Fibroblast of lung (primary cell): Measurements from ENCODE around the gene ZNF804B. TPM values are rescaled to one million over a fixed set of nuclear protein-coding genes. Genes with fewer than 3 reads are reported as not detected.

ENCODE experiments used
- DNase-seq, 2 donors: peaks; one replicate each; pipeline versions ENCODE4 v3.0.0 to v3.0.0-alpha.2; 2010; ENCODE audit warnings: low read depth in 2 of 2
- H2AFZ ChIP-seq: 2 replicates; pipeline ENCODE4 v1.5.1; 2012; ENCODE audit warnings: low read length, control low read depth, inconsistent platforms
- H3K27ac ChIP-seq: 2 replicates; pipeline ENCODE4 v1.5.1; 2011; ENCODE audit warnings: low read length, control low read depth; ENCODE audit not compliant: insufficient read depth
- H3K27me3 ChIP-seq: 2 replicates; pipeline ENCODE4 v1.5.1; 2011; ENCODE audit warnings: mild to moderate bottlenecking, low read length; ENCODE audit not compliant: control insufficient read depth, insufficient read depth
- H3K36me3 ChIP-seq: 2 replicates; pipeline ENCODE4 v1.5.1; 2011; ENCODE audit warnings: low read length; ENCODE audit not compliant: control insufficient read depth, insufficient read depth
- H3K4me1 ChIP-seq: 2 replicates; pipeline ENCODE4 v1.5.1; 2011; ENCODE audit warnings: low read length; ENCODE audit not compliant: control insufficient read depth, insufficient read depth; ENCODE audit errors: extremely low read depth
- H3K4me2 ChIP-seq: 2 replicates; pipeline ENCODE4 v1.5.1; 2011; ENCODE audit warnings: low read length, control low read depth; ENCODE audit not compliant: insufficient read depth; ENCODE audit errors: extremely low read depth
- H3K4me3 ChIP-seq, 4 experiments: fragments of 200-600 bp in 1 of 4; sonication (generic) in 1 of 4; replicated peaks in 1 of 4; 2 replicates each; pipeline ENCODE4 v1.5.1; 2011 to 2016; ENCODE audit warnings: low read length in 4 of 4, low read depth in 3 of 4, mild to moderate bottlenecking in 3 of 4, control low read depth in 2 of 4, inconsistent platforms in 1 of 4, mixed read lengths in 1 of 4; ENCODE audit not compliant: insufficient read depth in 1 of 4; ENCODE audit errors: control extremely low read depth in 1 of 4
- H3K79me2 ChIP-seq: 2 replicates; pipeline ENCODE4 v1.5.1; 2012; ENCODE audit warnings: mild to moderate bottlenecking, low read length, inconsistent platforms; ENCODE audit not compliant: control insufficient read depth, insufficient read depth
- H3K9ac ChIP-seq: 2 replicates; pipeline ENCODE4 v1.5.1; 2011; ENCODE audit warnings: mild to moderate bottlenecking, low read length, control low read depth; ENCODE audit not compliant: insufficient read depth
- H3K9me3 ChIP-seq: 2 replicates; pipeline ENCODE4 v1.5.1; 2012; ENCODE audit warnings: low read depth, low read length; ENCODE audit not compliant: control insufficient read depth, insufficient read depth
- H4K20me1 ChIP-seq: 2 replicates; pipeline ENCODE4 v1.5.1; 2011; ENCODE audit warnings: low read length; ENCODE audit not compliant: control insufficient read depth, insufficient read depth; ENCODE audit errors: extremely low read depth
- EZH2 ChIP-seq: IDR thresholded peaks from 2 replicates; pipeline ENCODE4 v1.5.1; 2012; ENCODE audit warnings: low read length, control low read depth, mild to moderate bottlenecking; ENCODE audit errors: missing control alignments
- polyA plus RNA-seq, 2 donors: library from polyadenylated mRNA; depleted of rRNA in 1 of 2; stranded (reverse) in 1 of 2; unstranded in 1 of 2; fragments of >200 nt; gene quantifications; 2 replicates each; pipeline ENCODE4 v1.2.1, GENCODE V29; 2011 to 2012; ENCODE audit warnings: missing spikeins in 1 of 2
- total RNA-seq: library from RNA; depleted of rRNA; stranded (reverse); fragments of >200 nt; gene quantifications from 2 replicates; pipeline ENCODE4 v1.2.1, GENCODE V29; 2014
- TF ChIP-seq, protein P1 (sequence below), 2 donors: IDR thresholded peaks in 1 of 2; conservative IDR thresholded peaks in 1 of 2; 1 replicate in 1 of 2; 2 replicates in 1 of 2; pipeline ENCODE4 v1.5.1; 2011 to 2012; ENCODE audit warnings: low read length in 2 of 2, control low read depth in 1 of 2, inconsistent platforms in 1 of 2, low read depth in 1 of 2, mild to moderate bottlenecking in 1 of 2

Gene ZNF804B
- total and polyA plus RNA-seq, 2 donors (not counting 1 experiment from before 2014, with no cell fraction given), result not detected

DNA sequence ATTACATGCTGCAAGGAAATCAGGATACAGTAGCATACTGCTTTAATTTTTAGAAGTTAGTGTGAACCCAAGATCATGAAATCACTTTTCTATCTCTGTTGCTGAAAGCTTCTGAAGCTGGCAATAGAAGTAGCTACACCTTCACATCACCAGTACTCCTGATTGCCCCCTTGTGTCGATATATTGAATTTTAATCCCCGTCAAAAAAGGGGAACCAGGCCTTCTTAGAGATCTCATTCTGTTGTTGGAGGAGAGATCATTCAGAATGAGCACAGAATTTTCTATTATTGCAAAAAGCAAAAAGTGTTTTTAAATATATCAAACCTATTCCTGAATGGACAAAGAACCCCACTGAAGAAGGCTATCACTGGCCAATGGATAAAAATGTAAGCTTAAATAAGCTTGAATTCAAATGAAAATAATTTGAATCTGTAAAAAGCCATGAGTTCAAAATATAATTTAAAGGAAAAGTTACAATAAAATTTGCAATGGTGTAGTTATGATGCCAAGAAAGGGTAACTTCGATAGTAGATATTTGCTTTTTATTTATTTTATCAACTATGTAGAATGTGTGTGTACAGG, 75.7 kb downstream of the ZNF804B start:
- Histone ChIP-seq H3K27ac (no peak overlapping the region), H3K9ac (no peak overlapping the region), H3K4me1 (no peaks in the 10 kb centered on the region), H3K79me2 (no peaks in the 10 kb centered on the region), H3K4me3 (no peak overlapping the region), H3K9me3 (no peaks in the 10 kb centered on the region), H3K36me3 (no peaks in the 10 kb centered on the region), H3K4me2 (no peak overlapping the region), H4K20me1 (no peaks in the 10 kb centered on the region), H3K27me3 (no peaks in the 10 kb centered on the region), H2AFZ (no peak overlapping the region)
- no peak for TF ChIP-seq EZH2
- TF ChIP-seq, protein P1, sequence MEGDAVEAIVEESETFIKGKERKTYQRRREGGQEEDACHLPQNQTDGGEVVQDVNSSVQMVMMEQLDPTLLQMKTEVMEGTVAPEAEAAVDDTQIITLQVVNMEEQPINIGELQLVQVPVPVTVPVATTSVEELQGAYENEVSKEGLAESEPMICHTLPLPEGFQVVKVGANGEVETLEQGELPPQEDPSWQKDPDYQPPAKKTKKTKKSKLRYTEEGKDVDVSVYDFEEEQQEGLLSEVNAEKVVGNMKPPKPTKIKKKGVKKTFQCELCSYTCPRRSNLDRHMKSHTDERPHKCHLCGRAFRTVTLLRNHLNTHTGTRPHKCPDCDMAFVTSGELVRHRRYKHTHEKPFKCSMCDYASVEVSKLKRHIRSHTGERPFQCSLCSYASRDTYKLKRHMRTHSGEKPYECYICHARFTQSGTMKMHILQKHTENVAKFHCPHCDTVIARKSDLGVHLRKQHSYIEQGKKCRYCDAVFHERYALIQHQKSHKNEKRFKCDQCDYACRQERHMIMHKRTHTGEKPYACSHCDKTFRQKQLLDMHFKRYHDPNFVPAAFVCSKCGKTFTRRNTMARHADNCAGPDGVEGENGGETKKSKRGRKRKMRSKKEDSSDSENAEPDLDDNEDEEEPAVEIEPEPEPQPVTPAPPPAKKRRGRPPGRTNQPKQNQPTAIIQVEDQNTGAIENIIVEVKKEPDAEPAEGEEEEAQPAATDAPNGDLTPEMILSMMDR (conservative IDR thresholded peaks at IDR 0.05 in 1 of 2, IDR thresholded peaks at IDR 0.05 in 1 of 2; ENCODE audit: low read depth in 1 of 2, low read length in 2 of 2), result peak in 1 of 2 donors; percentile 27
- peak in 1 of 2 donors; percentile 2 for DNase-seq

DNA sequence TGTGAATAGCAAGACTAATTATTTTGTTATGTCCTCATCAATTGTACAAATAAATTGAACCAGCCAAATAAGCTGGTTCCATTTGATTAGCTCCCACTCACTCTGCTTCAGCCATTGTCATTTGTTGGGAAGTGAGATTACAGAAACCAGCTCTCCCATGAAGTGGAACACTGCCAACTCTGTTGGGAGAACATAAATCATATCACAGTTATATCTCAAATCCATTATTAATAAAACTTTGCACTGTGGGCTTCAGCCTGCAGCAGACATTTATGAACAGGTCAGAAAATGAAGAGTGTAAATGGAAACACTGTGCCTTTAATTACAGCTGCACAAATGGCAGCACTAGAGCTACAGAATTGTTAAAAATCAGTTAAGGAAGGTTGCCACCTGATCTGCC, 82.7 kb downstream of the ZNF804B start:
- Histone ChIP-seq H3K9me3 (no peaks in the 10 kb centered on the region), H3K4me3 (no peak overlapping the region), H3K4me1 (no peaks in the 10 kb centered on the region), H2AFZ (no peak overlapping the region), H3K27ac (no peak overlapping the region), H3K79me2 (no peaks in the 10 kb centered on the region), H3K27me3 (no peaks in the 10 kb centered on the region), H3K4me2 (no peak overlapping the region), H3K36me3 (no peaks in the 10 kb centered on the region), H3K9ac (no peak overlapping the region), H4K20me1 (no peaks in the 10 kb centered on the region)
- no peak for TF ChIP-seq EZH2
- TF ChIP-seq, protein P1 (conservative IDR thresholded peaks at IDR 0.05 in 1 of 2, IDR thresholded peaks at IDR 0.05 in 1 of 2; ENCODE audit: low read depth in 1 of 2, low read length in 2 of 2), result no peak
- no peak for DNase-seq

DNA sequence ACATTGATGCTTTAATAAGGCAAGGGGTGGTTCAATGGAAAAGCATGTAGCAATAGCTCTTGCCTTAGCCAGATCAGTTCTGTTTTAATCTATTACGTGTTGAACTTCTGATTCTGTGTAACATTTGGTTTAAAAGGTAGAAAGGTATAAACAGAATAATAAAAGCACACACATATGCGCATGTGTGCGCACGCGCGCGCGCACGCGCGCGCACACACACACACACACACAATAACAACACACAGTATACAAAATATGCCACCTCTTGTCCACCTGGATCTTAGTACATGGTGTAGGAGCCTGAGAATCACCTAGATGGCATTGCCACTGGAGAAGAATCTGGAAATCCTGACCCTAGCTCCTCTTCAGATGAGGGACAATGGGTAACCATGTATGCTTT, 85.6 kb downstream of the ZNF804B start:
- H3K79me2 ChIP-seq, result no peaks in the 10 kb centered on the region
- H3K9ac ChIP-seq, result no peak overlapping the region
- no peaks in the 10 kb centered on the region for H3K36me3 ChIP-seq
- H3K9me3 ChIP-seq, result no peaks in the 10 kb centered on the region
- no peaks in the 10 kb centered on the region for H3K27me3 ChIP-seq
- H3K27ac ChIP-seq, result no peak overlapping the region
- no peak for TF ChIP-seq EZH2
- TF ChIP-seq, protein P1 (conservative IDR thresholded peaks at IDR 0.05 in 1 of 2, IDR thresholded peaks at IDR 0.05 in 1 of 2; ENCODE audit: low read depth in 1 of 2, low read length in 2 of 2), result no peak
- H3K4me3 ChIP-seq, result no peak overlapping the region
- H2AFZ ChIP-seq, result no peak overlapping the region
- DNase-seq, result no peak
- H3K4me1 ChIP-seq, result no peaks in the 10 kb centered on the region
- H3K4me2 ChIP-seq, result no peak overlapping the region
- no peaks in the 10 kb centered on the region for H4K20me1 ChIP-seq
